Upper lobe of right lung (tissue), 1 donor: ENCODE results near the gene INSC. TPM values are rescaled to one million over a fixed set of nuclear protein-coding genes. Genes with fewer than 3 reads are reported as not detected.

Experiments
- ATAC-seq: fragments of 200-7000 bp; cut with Tn5 transposase; one replicate; pipeline ENCODE4 v1.9.1; 2020; ENCODE audit warnings: mild to moderate bottlenecking, moderate library complexity
- DNase-seq: peaks from one replicate; pipeline ENCODE4 v3.0.0-alpha.2; 2020
- H3K27ac ChIP-seq: fragments of 200-600 bp; one replicate; pipeline ENCODE4 v1.8.0; 2022
- H3K27me3 ChIP-seq: fragments of 200-600 bp; one replicate; pipeline ENCODE4 v1.8.0; 2022; ENCODE audit warnings: mild to moderate bottlenecking
- H3K36me3 ChIP-seq: fragments of 200-600 bp; one replicate; pipeline ENCODE4 v1.8.0; 2022
- H3K4me1 ChIP-seq: fragments of 200-600 bp; one replicate; pipeline ENCODE4 v1.8.0; 2022
- H3K4me3 ChIP-seq: fragments of 200-600 bp; one replicate; pipeline ENCODE4 v1.8.0; 2022; ENCODE audit warnings: mild to moderate bottlenecking
- H3K9me3 ChIP-seq: fragments of 200-600 bp; one replicate; pipeline ENCODE4 v1.8.0; 2022
- intact Hi-C: fragments of 100-400 bp; cut with DNase I; formaldehyde crosslinking; loops from one replicate; pipeline ENCODE4 v1.11.0; 2022
- total RNA-seq: library from RNA; stranded (reverse); fragmentation: NEBNext Ultra II Directional; extraction: Animal tissue kit (Norgen Biotek cat#: 25700); gene quantifications from one replicate; pipeline ENCODE4 v1.2.1, GENCODE V29; 2021
- TF ChIP-seq, protein P1 (sequence below): fragments of 200-600 bp; IDR thresholded peaks from one replicate; pipeline ENCODE4 v1.8.0; 2022; ENCODE audit warnings: antibody characterized with exemption
- donor health status: DM: no; HTN: yes; CAD: no; lungs with severe emphysema.

INSC gene
- total RNA-seq, 1 donor from 2014 or later = 0.96 TPM

DNA sequence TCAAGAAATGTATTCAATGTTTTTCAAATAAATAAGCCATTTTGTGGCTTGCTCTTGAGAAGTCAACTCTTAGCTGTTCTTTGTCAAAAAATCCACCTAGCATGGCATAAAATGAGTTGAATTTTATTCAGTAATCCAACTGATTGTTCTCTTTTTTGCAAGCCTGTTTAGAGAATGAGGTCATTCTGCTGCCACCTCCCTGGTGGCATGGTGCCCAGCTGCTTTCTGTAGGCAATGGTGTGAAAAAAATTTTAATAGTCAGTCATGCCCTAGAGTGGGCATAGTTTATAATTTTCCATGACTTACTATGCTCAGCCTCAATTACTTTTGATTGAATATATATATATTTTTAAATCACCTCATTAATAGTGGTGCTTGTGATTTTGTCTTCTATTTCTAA is 177.2 kb downstream of the INSC start:
- intact Hi-C loops = no loop called here

DNA sequence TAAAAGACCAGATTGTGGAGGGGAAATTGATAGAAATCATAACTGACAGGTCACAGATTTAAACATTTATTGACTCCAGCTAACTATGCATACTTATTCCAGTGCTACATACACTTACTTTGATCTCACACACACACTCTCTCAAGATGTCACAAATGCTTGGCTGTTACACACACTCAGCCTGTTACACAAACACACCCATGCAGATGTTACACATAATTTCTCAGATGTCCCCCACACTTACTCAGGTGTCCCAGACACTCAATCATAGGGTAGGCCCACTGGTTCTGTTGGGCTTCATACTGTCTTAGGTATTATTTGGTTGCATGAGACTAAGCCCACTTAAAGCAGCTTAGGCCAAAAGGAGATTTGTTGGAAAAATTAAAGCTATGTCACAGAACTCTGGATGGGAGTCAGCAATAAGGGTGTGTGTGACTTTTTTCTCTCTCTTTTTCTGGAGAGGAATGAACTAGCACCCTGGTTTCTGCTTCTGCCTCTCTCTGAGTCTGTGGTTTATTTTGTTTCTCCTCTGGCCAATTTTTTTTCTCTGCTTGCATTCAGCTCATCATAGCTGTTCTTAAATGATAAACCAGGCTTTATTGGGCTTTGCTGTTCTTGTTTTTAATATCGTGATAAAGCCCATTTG is 179.4 kb downstream of the INSC start:
- DNase-seq (no peak), ATAC-seq (no peak)

More for the DNA sequence above, 177.2 kb downstream of the INSC start:
- H3K27ac ChIP-seq = no peak overlapping the region
- TF ChIP-seq, protein P1, sequence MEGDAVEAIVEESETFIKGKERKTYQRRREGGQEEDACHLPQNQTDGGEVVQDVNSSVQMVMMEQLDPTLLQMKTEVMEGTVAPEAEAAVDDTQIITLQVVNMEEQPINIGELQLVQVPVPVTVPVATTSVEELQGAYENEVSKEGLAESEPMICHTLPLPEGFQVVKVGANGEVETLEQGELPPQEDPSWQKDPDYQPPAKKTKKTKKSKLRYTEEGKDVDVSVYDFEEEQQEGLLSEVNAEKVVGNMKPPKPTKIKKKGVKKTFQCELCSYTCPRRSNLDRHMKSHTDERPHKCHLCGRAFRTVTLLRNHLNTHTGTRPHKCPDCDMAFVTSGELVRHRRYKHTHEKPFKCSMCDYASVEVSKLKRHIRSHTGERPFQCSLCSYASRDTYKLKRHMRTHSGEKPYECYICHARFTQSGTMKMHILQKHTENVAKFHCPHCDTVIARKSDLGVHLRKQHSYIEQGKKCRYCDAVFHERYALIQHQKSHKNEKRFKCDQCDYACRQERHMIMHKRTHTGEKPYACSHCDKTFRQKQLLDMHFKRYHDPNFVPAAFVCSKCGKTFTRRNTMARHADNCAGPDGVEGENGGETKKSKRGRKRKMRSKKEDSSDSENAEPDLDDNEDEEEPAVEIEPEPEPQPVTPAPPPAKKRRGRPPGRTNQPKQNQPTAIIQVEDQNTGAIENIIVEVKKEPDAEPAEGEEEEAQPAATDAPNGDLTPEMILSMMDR = no peak
- H3K4me3 ChIP-seq = no peak overlapping the region
- no peaks in the 10 kb centered on the region for H3K4me1 ChIP-seq
- no peaks in the 10 kb centered on the region for H3K9me3 ChIP-seq
- DNase-seq (no peak), ATAC-seq (no peak)
- no peaks in the 10 kb centered on the region for H3K36me3 ChIP-seq
- no peaks in the 10 kb centered on the region for H3K27me3 ChIP-seq

DNA sequence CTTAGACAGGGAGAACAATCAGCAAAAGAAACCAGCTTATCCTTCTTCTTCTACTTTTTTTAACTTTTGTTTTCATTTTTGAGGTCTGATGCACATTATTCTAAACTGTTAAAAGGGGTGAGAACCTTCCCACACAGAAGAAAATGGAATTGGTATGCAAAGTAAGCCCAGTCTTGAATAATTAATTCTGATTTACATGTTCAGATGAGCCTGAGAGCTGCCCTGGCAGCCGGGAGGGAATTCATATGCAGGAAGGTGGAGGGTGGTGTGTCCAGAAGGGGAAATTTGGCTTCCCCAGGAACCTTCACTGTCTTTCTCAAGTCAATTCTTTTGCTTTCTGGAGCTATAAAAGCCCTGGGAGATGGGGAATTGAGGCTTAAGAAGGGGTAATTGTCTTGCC is 181.0 kb downstream of the INSC start:
- no peak overlapping the region for H3K27ac ChIP-seq
- no peaks in the 10 kb centered on the region for H3K36me3 ChIP-seq
- H3K4me3 ChIP-seq = no peak overlapping the region
- H3K4me1 ChIP-seq = no peaks in the 10 kb centered on the region
- H3K27me3 ChIP-seq = no peaks in the 10 kb centered on the region
- TF ChIP-seq, protein P1 = no peak
- no peak for ATAC-seq
- intact Hi-C loops = no loop called here
- H3K9me3 ChIP-seq = no peaks in the 10 kb centered on the region
- DNase-seq = no peak

More for the DNA sequence above, 179.4 kb downstream of the INSC start:
- H3K27me3 ChIP-seq = no peaks in the 10 kb centered on the region
- H3K4me3 ChIP-seq = no peak overlapping the region
- intact Hi-C loops = no loop called here
- TF ChIP-seq, protein P1 = no peak
- no peaks in the 10 kb centered on the region for H3K9me3 ChIP-seq
- H3K4me1 ChIP-seq = no peaks in the 10 kb centered on the region
- no peak overlapping the region for H3K27ac ChIP-seq
- H3K36me3 ChIP-seq = no peaks in the 10 kb centered on the region

Other genes with a start within 250 kb of the INSC start
- 14.7 TPM for gene CYP2R1, start 222.7 kb upstream of the INSC start, total RNA-seq
- not detected for gene CALCA, start 142.6 kb upstream of the INSC start, total RNA-seq
- gene CALCB, start 41.3 kb upstream of the INSC start, total RNA-seq = not detected